ENCODE results near the gene SP110. TPM values are rescaled to one million over a fixed set of nuclear protein-coding genes. Genes with fewer than 3 reads are reported as not detected.
A peak's percentile ranks its signal among the peaks of the same experiment; 100 is the strongest.
"Not testable (repeated sequence)": the region's sequence is repeated elsewhere in the genome, so short reads cannot be mapped to it uniquely, and the experiment has no call there.

Gene SP110
- polyA plus RNA-seq (ENCODE audit: insufficient read length), result 24.4 TPM
- long read RNA-seq, donor 1, partial matches to known transcripts, result 6 of 7 reads
- long read RNA-seq, donor 1, other reads (novel, unspliced or antisense), result 0 of 7 reads
- long read RNA-seq, donor 2, result 0 reads
- long read RNA-seq, donor 3, partial matches to known transcripts, result 0 of 1 reads
- long read RNA-seq, donor 3, other reads (novel, unspliced or antisense), result 0 of 1 reads
- long read RNA-seq, donor 4, result 0 reads
- long read RNA-seq, donor 5, partial matches to known transcripts, result 0 of 2 reads
- long read RNA-seq, donor 5, other reads (novel, unspliced or antisense), result 0 of 2 reads
- long read RNA-seq, donor 6, partial matches to known transcripts, result 0 of 1 reads
- long read RNA-seq, donor 6, other reads (novel, unspliced or antisense), result 0 of 1 reads
- long read RNA-seq, donor 7, partial matches to known transcripts, result 0 of 1 reads
- long read RNA-seq, donor 7, other reads (novel, unspliced or antisense), result 0 of 1 reads
- long read RNA-seq, donor 8, partial matches to known transcripts, result 0 of 1 reads
- long read RNA-seq, donor 8, other reads (novel, unspliced or antisense), result 0 of 1 reads

DNA sequence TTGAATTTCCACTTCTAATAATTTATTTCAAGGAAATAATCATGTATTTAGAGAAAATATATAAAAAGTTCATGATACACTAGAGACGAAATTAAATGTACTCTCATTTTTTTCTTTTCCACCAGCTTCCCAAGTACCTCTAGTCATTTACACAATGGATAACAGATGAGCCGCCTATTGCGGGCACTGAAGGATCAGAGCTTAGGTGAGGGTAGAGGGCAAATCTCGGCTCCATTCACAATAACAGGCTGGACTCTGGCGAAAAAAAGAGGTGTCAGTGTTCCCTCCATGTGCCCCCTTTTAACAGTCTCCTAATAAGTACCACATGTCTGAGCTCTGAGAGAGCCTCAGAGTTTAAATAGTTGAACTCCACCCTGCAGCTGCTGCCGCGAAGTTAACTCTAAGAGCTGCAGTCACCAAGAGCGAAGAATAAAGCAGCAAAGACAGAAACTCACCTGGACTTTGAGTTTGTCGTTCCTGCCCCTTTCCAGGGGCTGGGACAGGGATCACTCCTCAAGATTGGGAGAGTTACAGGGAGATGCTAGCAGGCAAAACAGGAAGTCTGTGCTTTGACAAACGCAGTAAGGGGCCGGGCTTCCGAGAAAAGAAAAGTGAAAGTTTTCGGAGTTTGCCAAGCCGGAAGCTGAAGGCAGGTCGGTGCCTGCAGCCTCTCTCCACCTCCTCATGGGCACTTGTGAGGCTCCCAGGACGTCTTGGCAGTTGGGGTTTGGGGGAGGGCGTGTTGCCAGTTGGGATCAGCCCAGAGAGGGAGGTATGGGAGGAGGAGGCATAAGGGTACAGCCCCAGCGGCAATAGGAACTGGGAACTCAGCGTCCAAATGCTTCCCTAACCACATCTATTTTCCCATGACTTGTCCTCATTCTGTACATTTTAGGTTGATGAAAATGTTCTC is at the start of gene SP110:
TSS of gene SP110 (minus strand) at position 566 of the 913 bp plus-strand sequence. CDS start 3,057 bp downstream, outside the sequence.
- peak; percentile 79 for DNase-seq

GRCh38 chr2:230268606-230269243 is 48.9 kb upstream of the SP110 start:
- DNase-seq, result no peak

DNA sequence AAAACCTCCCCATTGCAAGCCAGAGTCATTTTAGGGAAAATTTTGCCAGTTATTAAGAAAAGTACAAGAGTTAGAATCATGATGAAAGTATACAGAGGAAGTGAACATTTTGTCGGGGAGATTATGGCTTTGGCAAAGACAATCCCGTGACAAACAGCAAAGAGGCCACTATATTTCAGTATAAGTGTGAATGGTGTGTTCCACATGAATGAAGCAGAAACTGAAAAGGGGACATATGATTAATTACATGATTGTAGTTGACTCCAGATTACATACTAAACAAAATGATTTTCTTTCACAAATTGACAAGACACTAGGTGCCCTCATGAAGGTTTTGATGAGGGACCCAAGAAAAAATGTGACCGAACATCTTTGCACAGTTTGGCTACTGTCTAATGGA is 47.8 kb upstream of the SP110 start:
- no peak for DNase-seq

DNA sequence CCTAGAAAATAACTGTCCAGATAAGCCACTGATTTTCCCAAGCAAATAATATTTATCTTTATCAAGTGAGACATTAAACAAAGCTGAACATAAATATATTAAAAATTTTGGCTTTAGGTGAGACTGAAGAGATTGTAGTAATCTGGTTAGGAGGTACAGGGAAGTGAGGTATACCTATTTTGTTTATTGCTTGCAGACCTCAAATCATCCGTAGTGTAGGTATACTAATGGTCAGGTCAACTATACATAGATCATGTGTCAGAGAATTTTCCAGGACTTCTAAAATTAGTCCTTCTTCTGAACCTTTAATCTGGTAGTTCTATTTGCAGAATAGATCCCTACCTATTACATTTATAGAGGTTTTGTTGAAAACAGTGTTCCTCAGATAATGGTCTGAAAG is 47.3 kb upstream of the SP110 start:
- DNase-seq, result no peak

- no peak for DNase-seq
Measured at GRCh38 chr2:230266638-230267037, 46.9 kb upstream of the SP110 start.

DNA sequence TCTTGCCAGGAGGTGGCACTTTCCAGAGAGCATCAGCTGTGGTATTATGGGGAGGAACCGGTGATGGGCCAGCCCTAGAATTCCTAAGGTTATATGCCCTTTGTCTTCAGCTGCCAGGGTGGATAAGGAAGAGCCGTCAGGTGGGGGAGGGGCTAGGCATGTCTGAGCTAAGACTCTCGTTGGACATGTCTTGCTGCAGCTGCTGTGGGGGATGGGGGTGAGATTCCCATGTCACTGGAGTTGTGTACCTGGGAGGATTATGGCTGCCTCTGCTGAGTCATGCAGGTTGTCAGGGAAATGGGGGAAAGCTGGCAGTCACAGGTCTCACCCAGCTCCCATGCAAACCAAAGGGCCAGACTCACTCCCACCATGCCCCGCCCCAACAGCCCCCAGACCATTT is 45.2 kb upstream of the SP110 start:
- DNase-seq, result not testable (repeated sequence)

DNA sequence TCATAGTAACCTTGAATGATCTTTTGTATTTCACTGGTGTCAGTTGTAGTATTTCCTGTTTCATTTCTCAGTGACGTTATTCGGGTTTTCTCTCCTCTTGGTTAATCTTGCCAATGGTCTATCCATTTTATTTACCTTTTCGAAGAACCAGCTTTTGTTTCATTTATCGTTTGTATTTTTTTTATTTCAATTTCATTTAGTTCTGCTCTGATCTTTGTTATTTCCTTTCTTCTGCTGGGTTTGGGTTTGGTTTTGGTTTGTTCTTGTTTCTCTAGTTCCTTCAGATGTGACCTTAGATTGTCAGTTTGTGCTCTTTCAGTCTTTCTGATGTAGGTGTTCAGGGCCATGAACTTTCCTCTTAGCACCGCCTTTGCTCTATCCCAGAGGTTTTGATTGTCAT is 42.5 kb upstream of the SP110 start:
- no peak for DNase-seq

DNA sequence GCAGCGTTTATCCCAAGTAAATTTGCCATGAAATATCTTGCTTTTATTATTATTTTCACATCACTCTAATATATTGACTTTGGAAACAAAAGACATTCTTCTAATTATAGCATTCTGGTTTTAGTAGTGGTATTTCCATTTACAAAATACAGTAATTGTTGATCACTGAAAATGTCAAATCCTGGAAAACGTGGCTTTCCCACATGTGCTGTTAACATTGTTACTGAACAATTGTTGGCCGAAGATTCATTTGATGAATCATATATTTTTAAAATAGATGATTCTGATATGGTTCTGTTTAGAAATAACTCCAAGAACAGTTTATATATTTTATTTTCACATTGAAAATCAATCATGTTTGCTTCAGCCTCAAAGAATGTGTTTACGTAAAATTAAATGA is 38.7 kb upstream of the SP110 start:
- no peak for DNase-seq

DNA sequence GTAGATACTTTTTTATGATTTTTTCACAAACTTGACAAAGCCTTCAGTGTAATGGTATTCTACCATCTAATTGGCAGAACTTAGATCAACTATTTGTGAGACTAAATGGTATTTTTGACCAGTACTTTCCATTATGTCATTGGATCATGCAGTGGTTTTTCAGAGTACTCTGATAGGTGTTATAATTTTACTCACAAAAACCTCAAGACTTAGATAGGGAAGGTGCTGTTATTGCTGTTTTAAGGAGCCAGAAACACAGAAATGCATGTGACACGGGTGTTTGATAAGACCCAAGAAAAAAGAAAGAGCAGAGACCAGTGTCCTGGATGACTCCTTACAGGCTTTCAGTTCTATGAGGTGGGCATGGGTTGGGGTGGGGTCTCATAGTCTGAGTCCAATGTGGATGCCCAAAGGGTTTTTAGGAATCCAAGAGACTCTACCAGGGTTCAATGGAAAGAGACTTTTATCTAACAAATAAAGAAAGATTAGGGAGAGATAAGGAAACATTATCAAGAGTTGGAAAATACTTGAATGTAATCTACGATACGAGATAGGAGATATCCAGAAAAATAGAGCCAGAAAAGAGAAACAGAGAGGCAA is 37.0 kb upstream of the SP110 start:
- no peak for DNase-seq

DNA sequence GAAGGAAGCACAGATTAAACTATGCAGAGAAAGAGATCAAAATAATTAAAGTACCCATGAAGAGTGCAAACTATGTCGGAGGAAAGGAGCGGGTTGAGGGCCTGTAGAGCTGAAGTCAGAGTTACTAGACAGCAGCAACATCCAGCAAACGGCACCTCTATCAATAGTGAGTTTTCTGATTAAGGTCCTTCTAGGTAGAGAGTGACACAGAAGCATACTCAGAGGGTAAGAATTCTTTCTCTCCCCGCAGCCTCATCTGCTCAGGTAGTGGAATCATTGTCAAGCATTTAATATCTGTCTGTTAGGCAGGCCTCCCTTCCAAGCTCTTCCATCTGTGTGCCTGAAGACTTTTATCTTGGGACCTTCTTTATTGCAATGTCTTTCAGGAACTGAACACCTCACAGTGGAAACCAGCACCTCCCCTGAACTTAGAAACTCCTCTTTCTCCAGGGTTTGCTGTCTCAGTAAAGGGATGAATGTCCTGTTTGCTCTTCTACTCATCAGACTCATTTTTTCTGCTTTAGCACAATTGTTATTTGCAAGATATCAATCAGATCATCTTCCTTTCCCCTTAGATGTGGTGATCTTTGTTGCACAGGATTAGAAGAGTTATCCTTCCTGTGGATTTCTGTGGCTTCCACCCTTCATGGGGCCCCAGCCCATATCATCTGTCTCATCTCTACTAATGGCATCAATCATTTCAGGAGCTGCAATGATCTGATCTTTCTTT is 34.5 kb upstream of the SP110 start:
- DNase-seq, result no peak

GRCh38 chr2:230250231-230250630 is 30.4 kb upstream of the SP110 start:
- DNase-seq, result no peak

DNA sequence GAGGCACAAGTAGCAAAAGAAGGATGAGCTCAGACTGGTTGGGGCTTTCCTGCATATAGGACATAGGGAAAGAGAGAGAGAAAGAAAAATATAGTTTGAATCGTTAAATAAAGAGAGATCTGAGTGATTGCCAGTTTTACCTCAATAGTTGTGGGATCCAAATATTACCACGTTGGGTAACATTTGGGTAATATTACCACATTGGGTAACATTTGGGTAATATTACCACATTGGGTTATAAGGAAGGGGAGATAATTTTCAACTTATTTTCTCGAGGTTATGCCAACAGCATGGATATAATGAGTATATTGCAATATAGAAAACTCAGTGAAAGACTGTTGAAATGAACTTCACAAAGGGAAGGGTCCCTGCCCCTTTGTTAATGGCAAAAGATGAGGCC is 26.4 kb upstream of the SP110 start:
- DNase-seq, result no peak

GRCh38 chr2:230244211-230244610 is 24.4 kb upstream of the SP110 start:
- DNase-seq, result no peak

- DNase-seq, result no peak
Measured at GRCh38 chr2:230234845-230235244, 15.1 kb upstream of the SP110 start.

GRCh38 chr2:230234122-230234722 is 14.4 kb upstream of the SP110 start:
- no peak for DNase-seq

DNA sequence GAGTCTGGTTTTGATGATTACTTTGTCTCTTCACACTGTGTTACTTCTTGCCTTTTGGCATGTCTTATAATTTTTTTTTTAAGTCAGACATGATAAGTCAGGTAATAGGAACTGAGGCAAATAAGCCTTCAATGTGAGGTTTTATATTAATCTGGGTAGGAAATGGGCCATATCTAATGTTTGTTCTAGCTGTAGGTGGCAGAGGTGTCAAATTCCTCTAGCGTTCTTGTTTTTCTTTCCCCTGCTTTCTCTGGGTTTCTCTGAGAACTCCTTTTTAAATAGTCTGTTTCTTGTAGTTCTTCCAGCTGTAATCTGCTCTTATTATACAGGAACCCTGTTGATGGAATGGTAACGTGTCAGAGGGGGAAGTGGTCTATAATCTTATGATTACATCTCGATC is 11.5 kb upstream of the SP110 start:
- DNase-seq, result no peak

DNA sequence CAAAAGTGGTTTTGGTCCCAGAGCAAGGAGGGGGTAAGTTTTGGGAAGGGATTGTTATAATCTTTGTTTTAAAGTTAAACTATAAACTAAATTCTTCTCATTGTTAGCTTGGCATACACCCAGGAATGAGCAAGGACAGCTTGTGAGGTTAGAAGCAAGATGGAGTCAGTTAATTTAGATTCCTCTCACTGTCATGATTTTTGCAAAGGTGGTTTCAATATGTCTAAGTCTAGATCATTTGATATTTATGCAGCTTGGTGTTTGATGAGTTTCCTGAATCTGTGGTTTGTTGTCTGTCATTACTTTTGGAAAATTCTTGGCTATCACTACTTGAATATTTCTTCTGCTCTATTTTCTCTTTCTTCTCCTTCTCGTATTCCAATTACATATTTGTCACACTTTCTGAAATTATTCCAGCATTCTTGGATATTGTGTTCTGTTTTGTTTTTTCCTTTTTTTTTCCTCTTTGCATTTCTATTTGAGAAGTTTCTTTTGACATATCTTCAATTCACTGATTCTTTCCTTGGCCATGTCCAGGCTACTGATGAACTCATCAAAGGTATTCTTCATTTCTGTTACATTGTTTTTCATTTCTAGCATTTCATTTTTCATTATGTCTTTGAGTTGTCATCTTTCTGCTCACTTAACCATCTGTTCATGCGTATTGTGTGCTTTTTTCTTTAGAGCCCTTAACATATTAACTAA is 10.9 kb upstream of the SP110 start:
- DNase-seq, result no peak

DNA sequence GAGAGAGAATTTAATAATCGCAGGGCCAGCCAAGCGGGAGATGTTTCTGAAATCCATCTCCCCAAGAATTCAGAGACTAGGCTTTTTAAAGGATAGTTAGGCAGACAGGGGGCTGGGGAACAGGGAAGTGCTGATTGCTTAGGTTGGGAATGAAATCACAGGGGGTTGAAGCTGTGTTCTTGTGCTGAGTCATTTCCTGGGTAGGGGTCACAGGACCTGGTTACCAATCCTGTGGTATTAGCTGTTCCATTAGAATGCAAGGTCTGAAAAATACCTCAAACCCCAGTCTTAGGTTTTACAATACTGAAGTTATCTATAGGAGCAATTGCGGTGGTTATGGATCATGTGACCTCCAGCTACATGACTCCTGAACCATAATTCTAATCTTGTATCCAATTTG is 10.3 kb upstream of the SP110 start:
- no peak for DNase-seq

- DNase-seq, result no peak
Measured at GRCh38 chr2:230227216-230227615, 7.4 kb upstream of the SP110 start.

DNA sequence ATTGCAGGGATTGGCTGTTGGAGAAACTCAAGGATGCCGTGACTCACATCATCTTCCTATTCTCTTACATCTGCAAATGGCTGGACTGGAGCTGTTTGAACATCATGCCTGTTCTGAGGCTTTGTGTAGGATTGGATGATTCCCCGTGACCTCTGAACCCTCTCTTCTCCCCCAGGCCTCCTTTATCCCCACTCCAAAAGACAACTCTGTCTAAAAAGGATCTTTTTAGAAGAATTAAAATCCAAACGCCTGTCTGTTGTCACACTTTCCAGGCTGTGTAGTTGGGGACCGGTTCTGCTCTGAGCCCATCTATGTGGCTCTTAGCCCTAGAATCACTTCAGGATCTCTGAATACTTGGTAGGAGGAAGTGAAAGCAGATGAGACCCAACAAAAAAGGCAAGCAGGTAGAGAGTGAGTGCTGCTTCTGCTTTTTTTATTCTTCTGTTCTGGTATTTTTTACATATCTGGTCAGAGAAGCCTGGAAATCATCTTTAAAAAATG is 6.3 kb upstream of the SP110 start:
- no peak for DNase-seq
